GM18505 (cell line): ENCODE measurements around the gene OGFR.

Experiments
- ATAC-seq: cut with Tn5 transposase; IDR thresholded peaks from one replicate; pipeline ENCODE4 v1.9.1; 2021; ENCODE audit not compliant: unreplicated experiment
- POLR2A ChIP-seq: IDR thresholded peaks from 4 replicates; pipeline ENCODE4 v1.6.1; 2011; ENCODE audit warnings: borderline replicate concordance; ENCODE audit not compliant: insufficient read depth, insufficient read length; ENCODE audit errors: extremely low read depth

Gene OGFR

DNA sequence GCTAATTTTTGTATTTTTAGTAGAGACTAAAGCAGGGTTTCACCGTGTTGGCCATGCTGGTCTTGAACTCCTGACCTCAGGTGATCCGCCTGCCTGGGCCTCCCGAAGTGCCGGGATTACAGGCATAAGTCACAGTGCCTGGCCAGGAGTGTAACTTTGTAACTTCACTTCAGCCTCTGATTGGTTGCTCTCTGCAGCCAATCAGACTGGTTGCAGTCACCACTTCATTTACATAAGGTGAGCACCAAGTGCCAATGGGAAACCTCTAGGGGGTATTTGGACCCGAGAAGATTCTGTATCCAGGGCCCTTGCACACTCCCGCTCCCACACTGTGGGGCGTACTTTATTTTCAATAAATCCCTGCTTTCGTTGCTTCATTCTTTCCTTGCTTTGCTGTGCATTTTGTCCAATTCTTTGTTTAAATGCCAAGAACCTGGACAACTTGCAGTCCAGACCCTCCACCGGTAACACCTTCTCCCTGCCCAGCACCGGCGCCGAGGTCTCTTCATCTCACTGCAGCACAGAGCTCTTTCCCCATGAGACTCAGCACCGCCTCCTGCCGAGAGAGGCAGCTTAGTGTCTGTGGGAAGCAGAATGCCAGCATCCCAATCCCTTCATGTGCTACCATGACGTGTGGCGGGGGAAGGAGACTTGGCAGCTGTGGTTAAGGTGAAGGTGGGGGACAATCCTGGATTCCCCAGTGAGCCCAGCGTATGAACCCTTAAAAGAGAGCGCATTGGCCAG is 22.3 kb upstream of the OGFR start:
- no peak for TF ChIP-seq POLR2A
- no peak for ATAC-seq

GRCh38 chr20:62782893-62783278 is 21.7 kb upstream of the OGFR start:
- no peak for ATAC-seq
- TF ChIP-seq POLR2A: no peak

GRCh38 chr20:62784497-62784896 is 20.1 kb upstream of the OGFR start:
- no peak for ATAC-seq
- TF ChIP-seq POLR2A: no peak

- no peak for TF ChIP-seq POLR2A
- no peak for ATAC-seq
These were observed 19.2 kb upstream of the OGFR start for GRCh38 chr20:62785393-62785792.

- no peak for ATAC-seq
- TF ChIP-seq POLR2A: no peak
These were observed 18.5 kb upstream of the OGFR start for GRCh38 chr20:62786157-62786556.

DNA sequence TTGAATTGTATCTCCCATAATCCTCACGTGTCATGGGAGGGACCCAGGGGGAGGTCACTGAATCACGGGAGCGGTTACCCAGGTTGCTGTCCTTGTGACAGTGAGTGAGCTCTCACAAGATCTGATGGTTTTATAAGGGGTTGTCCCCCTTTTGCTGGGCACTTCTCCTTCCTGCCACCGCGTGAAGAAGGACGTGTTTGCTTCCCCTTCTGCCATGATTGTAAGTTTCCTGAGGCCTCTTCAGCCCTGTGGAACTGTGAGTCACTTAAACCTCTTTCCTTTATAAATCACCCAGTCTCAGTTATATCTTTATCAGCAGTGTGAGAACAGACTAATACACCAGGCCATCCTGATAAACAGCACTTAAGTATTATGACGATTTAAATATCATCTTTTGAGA is 17.3 kb upstream of the OGFR start:
- no peak for TF ChIP-seq POLR2A

DNA sequence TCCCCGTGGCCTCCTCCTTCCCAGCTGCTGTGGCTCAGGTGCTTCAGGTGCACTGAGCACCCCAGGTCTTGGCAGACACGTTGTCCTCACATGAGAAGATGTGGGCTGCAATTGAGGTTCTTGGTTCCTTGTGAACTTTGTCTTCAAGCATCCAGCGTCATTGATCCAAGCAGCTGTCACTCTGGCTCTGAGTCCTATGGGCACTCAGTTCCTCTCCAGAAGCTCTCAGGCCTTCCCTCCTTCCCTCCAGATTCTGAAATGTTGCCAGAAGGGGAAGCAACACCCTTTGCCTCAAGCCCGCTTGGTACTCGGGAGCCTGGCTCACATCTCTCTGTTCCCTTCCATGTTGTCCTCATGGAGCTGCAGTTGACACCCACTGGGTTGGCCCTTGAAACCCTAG is 16.8 kb upstream of the OGFR start:
- ATAC-seq: no peak
- no peak for TF ChIP-seq POLR2A

More for the DNA sequence above, 17.3 kb upstream of the OGFR start:
- no peak for ATAC-seq

DNA sequence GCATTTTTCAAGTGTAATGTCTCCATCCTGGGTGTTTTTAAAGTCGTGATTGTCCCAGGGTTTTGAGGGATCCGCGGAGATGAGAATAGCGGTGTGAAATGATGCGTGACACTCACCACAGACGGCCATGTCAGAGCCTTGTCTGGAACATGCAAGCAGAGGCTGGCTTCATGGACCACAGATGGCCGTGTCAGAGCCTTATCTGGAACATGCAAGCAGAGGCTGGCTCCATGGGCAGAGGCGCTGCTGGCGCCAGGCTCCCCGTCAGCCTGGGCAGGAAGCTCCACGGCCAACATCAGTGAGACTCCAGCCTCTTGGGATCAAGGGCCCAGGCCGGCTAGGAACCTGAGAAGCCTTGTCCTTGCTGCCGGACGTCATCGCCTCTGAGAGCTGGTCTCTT is 16.0 kb upstream of the OGFR start:
- TF ChIP-seq POLR2A: no peak
- no peak for ATAC-seq

GRCh38 chr20:62790075-62790474 is 14.6 kb upstream of the OGFR start:
- no peak for TF ChIP-seq POLR2A
- ATAC-seq: no peak

- no peak for TF ChIP-seq POLR2A
- ATAC-seq: no peak
These were observed 13.1 kb upstream of the OGFR start for GRCh38 chr20:62791301-62792181.

DNA sequence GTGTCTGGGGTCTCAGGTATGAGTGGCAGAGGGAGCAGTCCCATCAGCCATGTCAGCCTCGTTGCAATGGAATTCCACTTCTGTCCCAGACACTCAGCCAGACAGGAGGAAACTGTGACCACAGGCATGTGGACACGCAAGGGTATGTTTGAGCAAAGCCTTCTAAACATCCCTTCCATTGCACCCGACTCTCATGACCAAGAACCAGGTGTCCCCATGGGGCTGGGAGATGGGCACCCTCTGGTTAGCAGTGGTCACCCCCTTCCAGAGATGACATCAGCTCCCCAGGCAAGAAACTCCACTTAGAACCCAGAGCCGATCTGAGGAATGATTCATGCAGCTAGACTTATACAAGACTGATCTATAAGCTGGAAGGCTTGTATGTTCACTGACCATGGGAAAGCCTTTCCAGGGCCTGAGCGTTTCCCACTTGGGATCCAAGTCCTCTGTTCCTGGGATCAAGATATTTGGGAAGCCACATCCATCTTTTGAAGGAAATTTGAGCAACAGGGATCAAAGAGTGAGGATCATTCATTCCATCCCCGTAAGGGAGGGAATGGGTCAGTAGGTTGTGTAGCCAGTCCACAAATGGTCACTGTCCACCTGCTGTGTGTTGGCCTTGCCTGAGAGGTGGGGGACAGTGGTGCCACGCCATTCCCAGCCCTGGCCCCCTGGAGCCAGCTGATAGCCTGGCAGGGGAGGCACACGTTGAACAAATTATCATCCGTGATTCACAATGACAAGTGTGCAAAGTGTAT is 12.3 kb upstream of the OGFR start:
- TF ChIP-seq POLR2A: no peak

DNA sequence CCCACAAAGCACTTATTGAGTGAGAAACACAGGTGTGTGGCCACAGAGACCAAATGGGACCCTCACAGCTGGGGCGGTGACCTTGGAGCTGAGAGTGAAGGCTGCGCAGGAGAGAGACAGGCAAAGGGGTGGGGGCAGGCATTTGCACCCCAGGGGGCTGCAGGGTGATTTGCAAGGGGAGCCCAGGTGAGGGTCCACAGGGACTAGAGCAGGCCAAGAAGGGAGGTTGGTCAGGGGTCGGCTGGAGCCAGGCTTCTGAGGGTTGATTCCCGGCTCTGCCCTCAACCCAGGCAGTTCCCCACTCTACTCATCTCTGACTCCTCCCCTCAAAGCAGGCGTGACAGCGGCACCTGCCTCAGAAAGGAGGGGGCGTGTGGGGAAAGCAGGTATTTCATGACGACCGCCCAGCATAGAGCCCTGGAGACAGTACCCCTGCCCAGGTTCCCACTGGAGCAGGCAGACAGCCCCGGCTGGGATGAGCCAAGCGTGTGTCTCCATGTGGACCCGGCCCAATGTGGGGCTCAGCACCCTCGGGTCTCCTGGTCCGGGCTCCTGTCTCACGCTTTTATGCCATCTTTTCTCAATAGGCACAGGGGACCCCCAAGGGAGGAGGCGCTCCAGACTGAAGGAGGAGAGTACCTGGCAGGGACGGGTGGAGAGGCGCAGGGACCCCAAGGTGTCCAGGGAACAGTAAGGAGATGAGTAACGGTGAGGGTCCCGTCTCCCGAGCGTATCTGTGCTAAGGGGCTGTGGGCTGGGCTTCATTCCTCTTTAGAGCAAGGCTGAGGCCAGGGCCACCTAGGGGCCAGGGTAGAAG is 11.5 kb upstream of the OGFR start:
- no peak for TF ChIP-seq POLR2A
- no peak for ATAC-seq

More for the DNA sequence above, 12.3 kb upstream of the OGFR start:
- no peak for ATAC-seq

DNA sequence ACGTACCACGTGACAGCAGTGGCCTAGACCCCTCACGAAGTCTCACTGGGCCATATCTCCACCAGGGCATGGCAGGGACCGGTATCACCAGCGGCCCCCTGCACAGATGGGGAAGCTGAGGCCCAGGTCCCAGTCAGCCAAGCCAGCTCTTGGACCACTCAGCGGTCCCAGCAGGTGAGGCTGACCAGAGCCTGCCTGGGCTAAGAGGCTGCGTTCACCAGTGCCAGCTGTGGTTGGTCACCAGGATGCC is 11.0 kb upstream of the OGFR start:
- TF ChIP-seq POLR2A: no peak
- ATAC-seq: no peak
